HG03378 (cell line): ENCODE measurements around the gene MRPS2.
"Not testable (repeated sequence)": the region's sequence is repeated elsewhere in the genome, so short reads cannot be mapped to it uniquely, and the experiment has no call there.

ENCODE experiments used
- ATAC-seq: cut with Tn5 transposase; IDR thresholded peaks from one replicate; pipeline ENCODE4 v1.9.1; 2021; ENCODE audit warnings: mild to moderate bottlenecking, moderate library complexity; ENCODE audit not compliant: unreplicated experiment

MRPS2 gene

GRCh38 chr9:135500525-135501260 is at the start of gene MRPS2:
TSS of gene MRPS2 (plus strand) at chr9:135500682. CDS start at chr9:135500711, 29 bp downstream.
- ATAC-seq: peak; percentile 37

- no peak for ATAC-seq
These were observed 49.5 kb upstream of the MRPS2 start for GRCh38 chr9:135450956-135451355.

- ATAC-seq: not testable (repeated sequence)
These were observed 48.6 kb upstream of the MRPS2 start for GRCh38 chr9:135451909-135452308.

- ATAC-seq: no peak
These were observed 45.7 kb upstream of the MRPS2 start for GRCh38 chr9:135454737-135455136.

GRCh38 chr9:135455401-135456030 is 45.0 kb upstream of the MRPS2 start:
- no peak for ATAC-seq

- ATAC-seq: no peak
These were observed 43.9 kb upstream of the MRPS2 start for GRCh38 chr9:135456436-135457104.

GRCh38 chr9:135458478-135458877 is 42.0 kb upstream of the MRPS2 start:
- ATAC-seq: not testable (repeated sequence)

GRCh38 chr9:135461936-135462335 is 38.5 kb upstream of the MRPS2 start:
- ATAC-seq: no peak

- ATAC-seq: no peak
These were observed 37.3 kb upstream of the MRPS2 start for GRCh38 chr9:135463140-135463539.

- ATAC-seq: no peak
These were observed 36.3 kb upstream of the MRPS2 start for GRCh38 chr9:135464181-135464580.

- ATAC-seq: no peak
These were observed 31.5 kb upstream of the MRPS2 start for GRCh38 chr9:135468854-135469521.

- ATAC-seq: no peak
These were observed 28.5 kb upstream of the MRPS2 start for GRCh38 chr9:135471791-135472640.

GRCh38 chr9:135473972-135474543 is 26.4 kb upstream of the MRPS2 start:
- no peak for ATAC-seq

- ATAC-seq: no peak
These were observed 25.6 kb upstream of the MRPS2 start for GRCh38 chr9:135474915-135475314.

- ATAC-seq: no peak
These were observed 23.7 kb upstream of the MRPS2 start for GRCh38 chr9:135476561-135477355.

GRCh38 chr9:135478191-135478590 is 22.3 kb upstream of the MRPS2 start:
- ATAC-seq: no peak

- no peak for ATAC-seq
These were observed 21.5 kb upstream of the MRPS2 start for GRCh38 chr9:135478829-135479468.

- ATAC-seq: no peak
These were observed 20.9 kb upstream of the MRPS2 start, which contains the start of gene PPP1R26 for GRCh38 chr9:135479469-135480052. TSS of gene PPP1R26 (plus strand) at chr9:135479782. CDS start at chr9:135484511, 4,729 bp downstream.
